CD4-positive, alpha-beta memory T cell (primary cell): ENCODE measurements around the gene PIP4K2A. TPM values are rescaled to one million over a fixed set of nuclear protein-coding genes. Genes with fewer than 3 reads are reported as not detected.

Experiments
- CTCF ChIA-PET: fragments of 350-600 bp; sonication (Branson Sonifier 250); formaldehyde crosslinking; loops from one replicate; lab custom pipeline; 2021; ENCODE audit warnings: inconsistent platforms; ENCODE audit not compliant: partially characterized antibody; lab: Charles Lee
- POLR2A ChIA-PET: fragments of 350-600 bp; sonication (Branson Sonifier 250); formaldehyde crosslinking; loops from one replicate; lab custom pipeline; 2021; ENCODE audit not compliant: partially characterized antibody; lab: Charles Lee
- DNase-seq, 5 donors: peaks; one replicate each; pipeline versions ENCODE4 v3.0.0 to v3.0.0-alpha.2; 2020 to 2022; ENCODE audit warnings: mixed read lengths in 1 of 5
- H3K27ac ChIP-seq: one replicate; pipeline ENCODE4 v1.7.0; 2013; ENCODE audit warnings: low read depth, low read length
- H3K27me3 ChIP-seq: 2 replicates; pipeline ENCODE4 v1.7.0; 2013; ENCODE audit warnings: mild to moderate bottlenecking, low read length, moderate library complexity; ENCODE audit not compliant: insufficient read depth
- H3K36me3 ChIP-seq: 2 replicates; pipeline ENCODE4 v1.7.0; 2013; ENCODE audit warnings: mild to moderate bottlenecking, low read length, moderate library complexity; ENCODE audit not compliant: insufficient read depth
- H3K4me1 ChIP-seq: 2 replicates; pipeline ENCODE4 v1.7.0; 2013; ENCODE audit warnings: mild to moderate bottlenecking, low read length, moderate library complexity; ENCODE audit not compliant: insufficient read depth
- H3K4me3 ChIP-seq, 2 donors: one replicate each; pipeline ENCODE4 v1.7.0; 2013; ENCODE audit warnings: low read length in 2 of 2, mild to moderate bottlenecking in 1 of 2
- H3K9me3 ChIP-seq, 2 donors: one replicate each; pipeline ENCODE4 v1.7.0; 2013; ENCODE audit warnings: low read length in 2 of 2, control low read depth in 1 of 2; ENCODE audit not compliant: control insufficient read depth in 1 of 2
- H3K27ac Mint-ChIP-seq, 7 donors: one replicate each; pipeline ENCODE4 v1.8.0; 2020 to 2021; ENCODE audit warnings: mixed read lengths in 7 of 7, mild to moderate bottlenecking in 6 of 7, inconsistent platforms in 3 of 7, moderate library complexity in 3 of 7
- H3K27me3 Mint-ChIP-seq, 2 donors: one replicate each; pipeline ENCODE4 v1.8.0; 2020 to 2021; ENCODE audit warnings: mixed read lengths in 2 of 2
- H3K36me3 Mint-ChIP-seq, 2 donors: one replicate each; pipeline ENCODE4 v1.8.0; 2020 to 2021; ENCODE audit warnings: mixed read lengths in 2 of 2, inconsistent platforms in 1 of 2, mild to moderate bottlenecking in 1 of 2
- H3K4me1 Mint-ChIP-seq, 4 donors: one replicate each; pipeline ENCODE4 v1.8.0; 2020 to 2021; ENCODE audit warnings: mixed read lengths in 4 of 4, mild to moderate bottlenecking in 1 of 4
- H3K4me3 Mint-ChIP-seq, 8 donors: one replicate each; pipeline ENCODE4 v1.8.0; 2020 to 2021; ENCODE audit warnings: mixed read lengths in 8 of 8, mild to moderate bottlenecking in 7 of 8, moderate library complexity in 6 of 8, inconsistent platforms in 3 of 8
- H3K9me3 Mint-ChIP-seq, 8 donors: one replicate each; pipeline ENCODE4 v1.8.0; 2020 to 2021; ENCODE audit warnings: mixed read lengths in 8 of 8, mild to moderate bottlenecking in 5 of 8, inconsistent platforms in 3 of 8, moderate library complexity in 1 of 8
- intact Hi-C: fragments of 100-400 bp; cut with micrococcal nuclease; formaldehyde crosslinking; loops from one replicate; pipeline ENCODE4 v1.15.1; 2023
- polyA plus RNA-seq, 2 donors: library from polyadenylated mRNA; unstranded; fragments of 300-500 nt; fragmentation: Illumina TruSeq; gene quantifications; one replicate each; pipeline ENCODE4 v1.2.3, GENCODE V29; 2021
- total RNA-seq, 2 experiments: library from RNA; stranded (reverse); gene quantifications; one replicate each; pipeline ENCODE4 v1.2.3, GENCODE V29; 2021

Gene PIP4K2A
- total and polyA plus RNA-seq, 4 experiments from 2014 or later, result 33.4 to 179 (median 129) TPM

DNA sequence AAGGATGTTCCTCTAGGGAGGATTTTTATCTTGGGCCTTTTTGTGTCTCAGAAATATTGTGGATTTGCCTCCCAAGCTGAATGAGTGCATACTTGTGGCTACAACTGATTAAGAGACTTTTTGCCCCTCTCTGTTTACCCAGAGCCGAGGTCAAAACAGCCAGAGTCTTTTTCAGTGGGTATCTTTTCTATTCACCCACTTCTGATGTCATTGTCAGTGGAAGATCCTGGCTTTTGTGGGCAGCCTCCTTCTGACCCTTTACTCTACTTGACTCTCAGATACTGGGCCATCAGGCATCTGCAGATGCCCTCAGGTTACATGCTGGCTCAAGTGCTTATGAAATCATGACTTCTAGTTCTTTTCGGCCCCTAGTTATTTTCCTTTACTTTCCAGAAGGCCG lies 19.6 kb upstream of the PIP4K2A start:
- Mint-ChIP-seq H3K27ac (no peak overlapping the region), H3K4me3 (no peak overlapping the region), H3K4me1 (no peaks in the 10 kb centered on the region), H3K27me3 (peaks cover 4 to 10% of the 10 kb centered on the region in 2 donors), H3K36me3 (no peaks in the 10 kb centered on the region), H3K9me3 (peaks cover 0 to 2% (median 0%) of the 10 kb centered on the region in 8 donors)
- no peaks in the 10 kb centered on the region for H3K4me1 ChIP-seq
- ChIA-PET CTCF (no interaction called here), POLR2A (no interaction called here)
- no peaks in the 10 kb centered on the region for H3K36me3 ChIP-seq
- no peaks in the 10 kb centered on the region for H3K9me3 ChIP-seq
- H3K27ac ChIP-seq, result no peak overlapping the region
- H3K27me3 ChIP-seq, result no peaks in the 10 kb centered on the region
- no peak overlapping the region for H3K4me3 ChIP-seq
- no peak for DNase-seq
- intact Hi-C loops, result no loop called here

- H3K9me3 Mint-ChIP-seq, result no peaks in the 10 kb centered on the region
- peaks cover 0 to 12% (median 3%) of the 10 kb centered on the region in 4 donors for H3K4me1 Mint-ChIP-seq
- no peak overlapping the region for H3K4me3 ChIP-seq
- no peaks in the 10 kb centered on the region for H3K36me3 ChIP-seq
- no peaks in the 10 kb centered on the region for H3K36me3 Mint-ChIP-seq
- ChIA-PET POLR2A (interaction anchor here (0.6 kb wide), 1 partner anchor 60 kb away, joined by 3 read pairs; no protein-coding TSS in a partner anchor), CTCF (interaction anchor here (1.2 kb wide), 1 partner anchor 153 kb away, joined by 3 read pairs; no protein-coding TSS in a partner anchor)
- H3K4me3 Mint-ChIP-seq, result no peak overlapping the region
- no peaks in the 10 kb centered on the region for H3K4me1 ChIP-seq
- peak overlapping the region in 2 of 7 donors; percentile 35 to 66 for H3K27ac Mint-ChIP-seq
- no peaks in the 10 kb centered on the region for H3K27me3 Mint-ChIP-seq
- H3K27ac ChIP-seq, result no peak overlapping the region
- DNase-seq, result no peak
- no peaks in the 10 kb centered on the region for H3K27me3 ChIP-seq
- intact Hi-C loops, result no loop called here
- H3K9me3 ChIP-seq, result no peaks in the 10 kb centered on the region
Observed at GRCh38 chr10:22727663-22728062, 13.3 kb upstream of the PIP4K2A start.

DNA sequence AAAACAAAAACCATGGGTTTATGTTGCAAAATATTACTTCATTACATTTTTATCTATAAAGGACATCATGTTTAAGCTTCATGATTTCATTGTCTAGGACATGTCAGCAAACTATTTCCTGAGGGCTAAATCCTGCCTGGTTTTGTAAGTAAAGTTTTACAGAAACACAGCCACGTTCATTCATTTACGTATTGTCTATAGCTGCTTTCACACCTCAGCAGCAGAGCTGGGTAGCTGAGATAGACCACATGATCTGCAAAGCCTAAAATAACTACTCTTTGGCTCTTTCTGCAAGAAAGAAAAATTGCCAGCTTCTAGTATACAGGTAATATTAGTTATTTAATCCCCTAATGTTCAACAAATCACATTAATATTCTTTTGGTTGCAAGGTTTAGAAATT lies 12.7 kb upstream of the PIP4K2A start:
- CTCF ChIA-PET, result interaction anchor here (1.2 kb wide), 1 partner anchor 153 kb away, joined by 3 read pairs; no protein-coding TSS in a partner anchor

GRCh38 chr10:22724773-22725172 lies 10.4 kb upstream of the PIP4K2A start:
- H3K9me3 Mint-ChIP-seq, result no peaks in the 10 kb centered on the region
- no peaks in the 10 kb centered on the region for H3K27me3 Mint-ChIP-seq
- no peak for DNase-seq
- intact Hi-C loops, result no loop called here
- peak overlapping the region in 1 of 7 donors; percentile 72 for H3K27ac Mint-ChIP-seq
- no peaks in the 10 kb centered on the region for H3K36me3 Mint-ChIP-seq
- POLR2A ChIA-PET, result interaction anchor here (0.6 kb wide), 1 partner anchor 56 kb away, joined by 3 read pairs; no protein-coding TSS in a partner anchor
- Histone ChIP-seq H3K9me3 (no peaks in the 10 kb centered on the region), H3K27me3 (no peaks in the 10 kb centered on the region), H3K36me3 (no peaks in the 10 kb centered on the region), H3K4me3 (no peak overlapping the region), H3K4me1 (no peaks in the 10 kb centered on the region), H3K27ac (no peak overlapping the region)
- H3K4me3 Mint-ChIP-seq, result no peak overlapping the region
- H3K4me1 Mint-ChIP-seq, result peaks cover 0 to 18% (median 5%) of the 10 kb centered on the region in 4 donors
- CTCF ChIA-PET, result no interaction called here

More for the DNA sequence above, 12.7 kb upstream of the PIP4K2A start:
- H3K27ac Mint-ChIP-seq, result no peak overlapping the region
- H3K9me3 Mint-ChIP-seq, result no peaks in the 10 kb centered on the region
- no peak overlapping the region for H3K4me3 Mint-ChIP-seq
- no peaks in the 10 kb centered on the region for H3K36me3 Mint-ChIP-seq
- H3K27me3 Mint-ChIP-seq, result no peaks in the 10 kb centered on the region
- intact Hi-C loops, result no loop called here
- POLR2A ChIA-PET, result interaction anchor here (0.6 kb wide), 1 partner anchor 60 kb away, joined by 3 read pairs; no protein-coding TSS in a partner anchor
- H3K36me3 ChIP-seq, result no peaks in the 10 kb centered on the region
- peaks cover 0 to 12% (median 4%) of the 10 kb centered on the region in 4 donors for H3K4me1 Mint-ChIP-seq
- no peak overlapping the region for H3K4me3 ChIP-seq
- no peaks in the 10 kb centered on the region for H3K27me3 ChIP-seq
- no peak overlapping the region for H3K27ac ChIP-seq
- DNase-seq, result no peak
- H3K9me3 ChIP-seq, result no peaks in the 10 kb centered on the region
- no peaks in the 10 kb centered on the region for H3K4me1 ChIP-seq

DNA sequence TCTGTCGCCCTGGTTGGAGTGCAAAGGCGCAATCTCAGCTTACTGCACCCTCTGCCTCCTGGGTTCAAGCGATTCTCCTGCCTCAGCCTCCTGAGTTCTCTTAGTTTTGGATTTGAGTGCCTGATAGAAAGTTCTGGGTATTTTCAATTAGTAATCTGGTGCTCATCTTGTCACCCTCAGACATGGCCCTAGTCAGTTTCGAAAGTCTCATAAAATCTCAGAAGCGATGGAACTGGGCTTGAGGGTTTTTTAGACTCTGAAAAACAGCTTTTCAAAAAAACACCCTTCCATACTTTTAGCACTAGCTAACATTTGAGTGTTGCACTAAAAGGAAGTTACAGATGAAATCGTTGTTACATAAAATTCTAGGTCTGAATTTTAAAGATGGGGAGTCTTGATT lies 9.4 kb upstream of the PIP4K2A start:
- Histone ChIP-seq H3K4me3 (no peak overlapping the region), H3K9me3 (no peaks in the 10 kb centered on the region), H3K27me3 (no peaks in the 10 kb centered on the region), H3K27ac (no peak overlapping the region), H3K4me1 (no peaks in the 10 kb centered on the region), H3K36me3 (no peaks in the 10 kb centered on the region)
- ChIA-PET CTCF (no interaction called here), POLR2A (no interaction called here)
- DNase-seq, result no peak
- Mint-ChIP-seq H3K4me1 (peaks cover 0 to 21% (median 5%) of the 10 kb centered on the region in 4 donors), H3K27me3 (no peaks in the 10 kb centered on the region), H3K27ac (no peak overlapping the region), H3K9me3 (no peaks in the 10 kb centered on the region), H3K4me3 (no peak overlapping the region), H3K36me3 (no peaks in the 10 kb centered on the region)
- intact Hi-C loops, result no loop called here

- Mint-ChIP-seq H3K36me3 (no peaks in the 10 kb centered on the region), H3K27ac (peak overlapping the region in 2 of 7 donors; percentile 24 to 52), H3K4me1 (peaks cover 0 to 21% (median 5%) of the 10 kb centered on the region in 4 donors), H3K4me3 (no peak overlapping the region), H3K27me3 (no peaks in the 10 kb centered on the region), H3K9me3 (no peaks in the 10 kb centered on the region)
- no peaks in the 10 kb centered on the region for H3K9me3 ChIP-seq
- no peak overlapping the region for H3K27ac ChIP-seq
- CTCF ChIA-PET, result no interaction called here
- intact Hi-C loops, result no loop called here
- DNase-seq, result no peak
- H3K4me3 ChIP-seq, result no peak overlapping the region
- POLR2A ChIA-PET, result interaction anchor here (1.1 kb wide), 1 partner anchor 9 kb away, joined by 3 read pairs; the partner anchor contains the start of gene PIP4K2A
- no peaks in the 10 kb centered on the region for H3K27me3 ChIP-seq
- no peaks in the 10 kb centered on the region for H3K36me3 ChIP-seq
- no peaks in the 10 kb centered on the region for H3K4me1 ChIP-seq
Observed at GRCh38 chr10:22723343-22723779, 9.0 kb upstream of the PIP4K2A start.

- H3K4me3 ChIP-seq, result no peak overlapping the region
- no peaks in the 10 kb centered on the region for H3K4me1 ChIP-seq
- H3K27ac ChIP-seq, result no peak overlapping the region
- Mint-ChIP-seq H3K27ac (no peak overlapping the region), H3K4me3 (no peak overlapping the region), H3K36me3 (no peaks in the 10 kb centered on the region), H3K27me3 (no peaks in the 10 kb centered on the region), H3K4me1 (peaks cover 0 to 21% (median 5%) of the 10 kb centered on the region in 4 donors), H3K9me3 (no peaks in the 10 kb centered on the region)
- POLR2A ChIA-PET, result interaction anchor here (1.1 kb wide), 1 partner anchor 9 kb away, joined by 3 read pairs; the partner anchor contains the start of gene PIP4K2A
- DNase-seq, result no peak
- no peaks in the 10 kb centered on the region for H3K36me3 ChIP-seq
- CTCF ChIA-PET, result no interaction called here
- no peaks in the 10 kb centered on the region for H3K27me3 ChIP-seq
- intact Hi-C loops, result no loop called here
- H3K9me3 ChIP-seq, result no peaks in the 10 kb centered on the region
Observed at GRCh38 chr10:22722626-22723169, 8.3 kb upstream of the PIP4K2A start.
